HepG2 (cell line): ENCODE results near the gene PDP2. TPM values are rescaled to one million over a fixed set of nuclear protein-coding genes. Genes with fewer than 3 reads are reported as not detected.
A peak's percentile ranks its signal among the peaks of the same experiment; 100 is the strongest.

Experiments used
- CBX2 ChIP-seq, 2 experiments: fragments of 200-600 bp in 1 of 2; sonication (generic); formaldehyde crosslinking in 1 of 2; IDR thresholded peaks; 2 replicates each; pipeline versions ENCODE4 v1.7.0 to v1.8.1; 2018 to 2022; ENCODE audit warnings: low read depth in 2 of 2, low read length in 1 of 2, mild to moderate bottlenecking in 1 of 2, missing genetic modification reagents in 1 of 2
- CEBPG ChIP-seq: IDR thresholded peaks from 2 replicates; pipeline ENCODE4 v1.6.1; 2016
- DBP ChIP-seq: sonication (generic); formaldehyde crosslinking; IDR thresholded peaks from 2 replicates; pipeline ENCODE4 v1.4.0; 2020; ENCODE audit warnings: missing genetic modification reagents; ENCODE audit errors: not compliant biosample characterization
- FOSL1 ChIP-seq: sonication (generic); formaldehyde crosslinking; IDR thresholded peaks from 2 replicates; pipeline ENCODE4 v1.9.0; 2021; ENCODE audit warnings: missing genetic modification reagents, borderline replicate concordance
- FOXA3 ChIP-seq: IDR thresholded peaks from 2 replicates; pipeline ENCODE4 v1.6.1; 2016; ENCODE audit warnings: missing genetic modification reagents, missing compliant biosample characterization
- FOXM1 ChIP-seq: sonication (generic); formaldehyde crosslinking; IDR thresholded peaks from 2 replicates; pipeline ENCODE4 v1.5.0; 2020; ENCODE audit warnings: missing genetic modification reagents
- GATA4 ChIP-seq: sonication (generic); IDR thresholded peaks from 2 replicates; pipeline ENCODE4 v1.6.1; 2016; ENCODE audit warnings: antibody characterized with exemption, low read depth, borderline replicate concordance
- HOXA9 ChIP-seq: sonication (generic); formaldehyde crosslinking; IDR thresholded peaks from 2 replicates; pipeline ENCODE4 v1.8.1; 2022; ENCODE audit warnings: missing genetic modification reagents, mild to moderate bottlenecking, moderate library complexity, borderline replicate concordance
- MIER2 ChIP-seq: IDR thresholded peaks from 2 replicates; pipeline ENCODE4 v1.6.1; 2016; ENCODE audit warnings: missing biosample characterization, missing genetic modification reagents
- NONO ChIP-seq, 2 experiments: fragments of 450-650 bp in 1 of 2; sonication (generic) in 1 of 2; formaldehyde crosslinking in 1 of 2; IDR thresholded peaks in 1 of 2; conservative IDR thresholded peaks in 1 of 2; 2 replicates each; pipeline versions ENCODE4 v1.6.1 to v1.8.0; 2017 to 2022; ENCODE audit warnings: mild to moderate bottlenecking in 1 of 2, missing genetic modification reagents in 1 of 2, moderate library complexity in 1 of 2
- PLRG1 ChIP-seq: fragments of 450-650 bp; conservative IDR thresholded peaks from 2 replicates; pipeline ENCODE4 v1.6.1; 2016
- SOX13 ChIP-seq, 3 experiments: fragments of 450-650 bp in 1 of 3; sonication (generic) in 1 of 3; formaldehyde crosslinking in 1 of 3; IDR thresholded peaks in 2 of 3; conservative IDR thresholded peaks in 1 of 3; 2 replicates each; pipeline versions ENCODE4 v1.5.0 to v1.6.1; 2016 to 2020; ENCODE audit warnings: antibody characterized with exemption in 1 of 3, mild to moderate bottlenecking in 1 of 3, missing compliant biosample characterization in 1 of 3, missing genetic modification reagents in 1 of 3, moderate library complexity in 1 of 3
- TGIF2 ChIP-seq: IDR thresholded peaks from 2 replicates; pipeline ENCODE4 v1.6.1; 2016; ENCODE audit warnings: control low read depth, missing compliant biosample characterization
- TOPORS ChIP-seq: sonication (generic); formaldehyde crosslinking; IDR thresholded peaks from 2 replicates; pipeline ENCODE4 v1.8.0; 2023; ENCODE audit warnings: mild to moderate bottlenecking, missing genetic modification reagents
- ZNF276 ChIP-seq: sonication (generic); formaldehyde crosslinking; IDR thresholded peaks from 2 replicates; pipeline ENCODE4 v1.4.0; 2020; ENCODE audit warnings: mild to moderate bottlenecking, low read depth, missing genetic modification reagents
- ZNF543 ChIP-seq: sonication (generic); formaldehyde crosslinking; IDR thresholded peaks from 2 replicates; pipeline ENCODE4 v1.4.0; 2020; ENCODE audit warnings: mild to moderate bottlenecking, missing genetic modification reagents
- ZNF549 ChIP-seq: sonication (generic); formaldehyde crosslinking; IDR thresholded peaks from 2 replicates; pipeline ENCODE4 v1.5.0; 2020; ENCODE audit warnings: missing genetic modification reagents
- ZNF550 ChIP-seq: sonication (generic); formaldehyde crosslinking; IDR thresholded peaks from 2 replicates; pipeline ENCODE4 v1.4.0; 2020; ENCODE audit warnings: mild to moderate bottlenecking, missing genetic modification reagents, borderline replicate concordance
- ZNF7 ChIP-seq: IDR thresholded peaks from 2 replicates; pipeline ENCODE4 v1.6.1; 2016; ENCODE audit warnings: missing biosample characterization, missing genetic modification reagents
- ZNF709 ChIP-seq: sonication (generic); formaldehyde crosslinking; IDR thresholded peaks from 2 replicates; pipeline ENCODE4 v1.5.0; 2020; ENCODE audit warnings: mild to moderate bottlenecking, missing genetic modification reagents
- ZNF792 ChIP-seq: IDR thresholded peaks from 2 replicates; pipeline ENCODE4 v1.6.1; 2016
- polyA plus RNA-seq, 8 experiments: library from polyadenylated mRNA; depleted of rRNA in 3 of 8; stranded (reverse) in 7 of 8; unstranded in 1 of 8; fragments of >200 nt; fragmentation: Illumina TruSeq in 4 of 8; extraction: Trizol in 4 of 8; gene quantifications; 2 replicates each; pipeline versions ENCODE4 v1.2.1 to v1.2.3, GENCODE V29; 2011 to 2016; ENCODE audit warnings: low read depth in 4 of 8, missing spikeins in 1 of 8, mixed read lengths in 1 of 8; ENCODE audit not compliant: insufficient read depth in 1 of 8
- total RNA-seq, 5 experiments: library from RNA; depleted of rRNA; stranded (reverse); fragments of >200 nt; fragmentation: Illumina TruSeq; extraction: Trizol; gene quantifications; 2 replicates each; pipeline ENCODE4 v1.2.3, GENCODE V29; 2016; ENCODE audit warnings: low read depth in 1 of 5
- TF ChIP-seq, protein P1 (sequence below): IDR thresholded peaks from 2 replicates; pipeline ENCODE4 v1.6.1; 2018; ENCODE audit warnings: missing genetic modification reagents
- TF ChIP-seq, protein P2 (sequence below): sonication (generic); formaldehyde crosslinking; IDR thresholded peaks from 2 replicates; pipeline ENCODE4 v1.4.0; 2020; ENCODE audit warnings: missing genetic modification reagents, borderline replicate concordance

PDP2 gene
- total and polyA plus RNA-seq, 2 of the 13 experiments (the other 11 are each of a cell fraction or from before 2014, with no cell fraction given), result 12.8 to 15.8 TPM

DNA sequence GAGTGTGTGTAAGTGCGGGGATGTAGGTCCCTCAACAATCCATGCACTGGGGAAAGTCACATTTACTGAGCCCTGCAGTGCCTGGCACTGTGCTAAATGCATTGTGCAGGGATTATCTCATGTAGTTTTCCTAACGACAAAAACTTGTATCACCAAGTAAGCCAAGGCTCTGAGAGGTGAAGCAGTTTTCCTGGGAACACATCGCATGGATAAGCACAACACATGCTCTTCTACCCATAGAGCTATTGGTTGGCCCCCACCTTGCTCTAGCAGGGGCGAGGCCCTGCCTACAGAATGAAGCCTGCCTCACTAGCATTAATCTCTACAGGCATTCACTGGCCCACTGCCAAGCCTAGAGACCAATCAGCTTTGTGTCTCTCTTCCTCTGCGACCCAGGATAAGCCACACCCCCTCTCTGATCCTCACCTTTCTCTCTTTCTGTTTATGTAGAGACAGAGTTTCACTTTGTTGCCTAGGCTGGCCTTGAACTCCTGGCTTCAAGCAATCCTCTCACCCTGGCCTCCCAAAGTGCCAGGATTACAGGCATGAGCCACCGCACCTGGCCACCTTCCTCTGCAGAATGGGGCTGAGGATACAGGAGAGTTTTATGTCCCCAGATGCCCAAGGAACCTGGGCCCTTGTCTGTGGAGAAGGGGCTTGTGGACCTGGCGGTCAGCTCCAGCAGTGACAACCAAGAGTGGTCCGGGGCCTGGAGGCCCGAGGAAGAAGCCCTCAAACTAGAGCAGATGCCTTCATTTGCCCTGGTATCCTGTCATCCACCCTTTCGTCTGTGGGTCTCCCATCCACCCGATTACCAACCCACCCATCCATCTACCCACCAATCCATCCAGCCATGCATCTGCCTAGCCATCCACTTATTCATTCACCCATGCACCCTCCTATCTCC, 25.6 kb downstream of the PDP2 start (continued):
- TF ChIP-seq GATA4 (peak; percentile 19; the same call in 1 of the 2 replicates), FOXM1 (CRISPR knock-in tag) (no peak), NONO (IDR thresholded peaks at IDR 0.05) (no peak), NONO (CRISPR knock-in tag; conservative IDR thresholded peaks at IDR 0.05) (no peak), ZNF550 (no peak), ZNF543 (CRISPR knock-in tag) (no peak), ZNF276 (no peak), DBP (CRISPR knock-in tag) (no peak), ZNF792 (CRISPR knock-in tag) (peak; percentile 80; the same call in 1 of the 2 replicates), FOXA3 (CRISPR knock-in tag) (peak; percentile 74; the same call in 1 of the 2 replicates), CEBPG (CRISPR knock-in tag) (peak; percentile 71; the same call in 1 of the 2 replicates), SOX13 (IDR thresholded peaks at IDR 0.05) (0 out of 2 replicates have a peak, but pooled peaks have one; percentile 10), SOX13 (CRISPR knock-in tag; conservative IDR thresholded peaks at IDR 0.05 in 1 of 2, IDR thresholded peaks at IDR 0.05 in 1 of 2) (peak in 1 of 2 experiments; percentile 79; a peak in 2 of 4 replicates), TGIF2 (no peak), HOXA9 (CRISPR knock-in tag) (no peak), PLRG1 (no peak), ZNF7 (CRISPR knock-in tag) (no peak), ZNF709 (CRISPR knock-in tag) (peak; percentile 48; the same call in 1 of the 2 replicates), CBX2 (IDR thresholded peaks at IDR 0.05; ENCODE audit: low read depth, low read length) (no peak), CBX2 (CRISPR knock-in tag; IDR thresholded peaks at IDR 0.05; ENCODE audit: low read depth) (no peak), FOSL1 (CRISPR knock-in tag) (no peak), MIER2 (CRISPR knock-in tag) (peak; percentile 58; the same call in 1 of the 2 replicates), ZNF549 (no peak), TOPORS (CRISPR knock-in tag) (peak; percentile 57; the same call in 1 of the 2 replicates)
- TF ChIP-seq, protein P1, sequence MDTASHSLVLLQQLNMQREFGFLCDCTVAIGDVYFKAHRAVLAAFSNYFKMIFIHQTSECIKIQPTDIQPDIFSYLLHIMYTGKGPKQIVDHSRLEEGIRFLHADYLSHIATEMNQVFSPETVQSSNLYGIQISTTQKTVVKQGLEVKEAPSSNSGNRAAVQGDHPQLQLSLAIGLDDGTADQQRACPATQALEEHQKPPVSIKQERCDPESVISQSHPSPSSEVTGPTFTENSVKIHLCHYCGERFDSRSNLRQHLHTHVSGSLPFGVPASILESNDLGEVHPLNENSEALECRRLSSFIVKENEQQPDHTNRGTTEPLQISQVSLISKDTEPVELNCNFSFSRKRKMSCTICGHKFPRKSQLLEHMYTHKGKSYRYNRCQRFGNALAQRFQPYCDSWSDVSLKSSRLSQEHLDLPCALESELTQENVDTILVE (CRISPR knock-in tag), result no peak; the same call in 1 of the 2 replicates
- TF ChIP-seq, protein P2, sequence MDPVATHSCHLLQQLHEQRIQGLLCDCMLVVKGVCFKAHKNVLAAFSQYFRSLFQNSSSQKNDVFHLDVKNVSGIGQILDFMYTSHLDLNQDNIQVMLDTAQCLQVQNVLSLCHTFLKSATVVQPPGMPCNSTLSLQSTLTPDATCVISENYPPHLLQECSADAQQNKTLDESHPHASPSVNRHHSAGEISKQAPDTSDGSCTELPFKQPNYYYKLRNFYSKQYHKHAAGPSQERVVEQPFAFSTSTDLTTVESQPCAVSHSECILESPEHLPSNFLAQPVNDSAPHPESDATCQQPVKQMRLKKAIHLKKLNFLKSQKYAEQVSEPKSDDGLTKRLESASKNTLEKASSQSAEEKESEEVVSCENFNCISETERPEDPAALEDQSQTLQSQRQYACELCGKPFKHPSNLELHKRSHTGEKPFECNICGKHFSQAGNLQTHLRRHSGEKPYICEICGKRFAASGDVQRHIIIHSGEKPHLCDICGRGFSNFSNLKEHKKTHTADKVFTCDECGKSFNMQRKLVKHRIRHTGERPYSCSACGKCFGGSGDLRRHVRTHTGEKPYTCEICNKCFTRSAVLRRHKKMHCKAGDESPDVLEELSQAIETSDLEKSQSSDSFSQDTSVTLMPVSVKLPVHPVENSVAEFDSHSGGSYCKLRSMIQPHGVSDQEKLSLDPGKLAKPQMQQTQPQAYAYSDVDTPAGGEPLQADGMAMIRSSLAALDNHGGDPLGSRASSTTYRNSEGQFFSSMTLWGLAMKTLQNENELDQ, result no peak
